A549 (cell line): Measurements from ENCODE around the gene SMIM35. TPM values are rescaled to one million over a fixed set of nuclear protein-coding genes. Genes with fewer than 3 reads are reported as not detected.

Experiments used
- ATAC-seq, 2 experiments: fragments of 200-7000 bp in 1 of 2; fragments of >200 bp in 1 of 2; cut with Nextera tagmentation in 1 of 2; cut with Tn5 transposase in 1 of 2; 3 replicates each; pipeline versions ENCODE4 v1.8.0 to v1.9.1; 2018 to 2020; ENCODE audit warnings: mild to moderate bottlenecking in 1 of 2, moderate library complexity in 1 of 2
- CTCF ChIA-PET: fragments of 300-600 bp; sonication (Branson Sonifier 250); formaldehyde crosslinking; extraction: SDS; loops from one replicate; lab custom pipeline; 2021; ENCODE audit warnings: antibody characterized with exemption, inconsistent platforms; lab: Yijun Ruan, JAX
- POLR2A ChIA-PET: fragments of 350-600 bp; formaldehyde crosslinking; extraction: SDS; loops from one replicate; lab custom pipeline; 2021; ENCODE audit warnings: antibody characterized with exemption, inconsistent platforms; lab: Yijun Ruan, JAX
- DNase-seq, 2 experiments: peaks; one replicate each; pipeline versions ENCODE4 v3.0.0 to v3.0.0-alpha.2; 2011 to 2016; ENCODE audit warnings: low read depth in 1 of 2, low spot score in 1 of 2
- FAIRE-seq: peaks from 2 replicates; lab custom pipeline; 2011; peaks lifted over from hg19 to GRCh38; lab: Jason Lieb, UNC
- H3K27ac ChIP-seq, 2 experiments: fragments of >200 bp; sonication (Bioruptor Twin); formaldehyde crosslinking; 3 replicates each; pipeline ENCODE4 v1.5.1; 2016 to 2017
- H3K4me1 ChIP-seq: fragments of >200 bp; sonication (Bioruptor Twin); formaldehyde crosslinking; 3 replicates; pipeline ENCODE4 v1.6.1; 2016
- H3K4me2 ChIP-seq: fragments of >200 bp; sonication (Bioruptor Twin); formaldehyde crosslinking; 3 replicates; pipeline ENCODE4 v1.6.1; 2016
- H3K4me3 ChIP-seq: fragments of >200 bp; sonication (Bioruptor Twin); formaldehyde crosslinking; 3 replicates; pipeline ENCODE4 v1.5.1; 2016
- H3K9me3 ChIP-seq: fragments of >200 bp; sonication (Bioruptor Twin); formaldehyde crosslinking; 3 replicates; pipeline ENCODE4 v1.6.1; 2016
- CBX2 ChIP-seq: fragments of 200-600 bp; sonication (generic); IDR thresholded peaks from 2 replicates; pipeline ENCODE4 v1.6.1; 2016; ENCODE audit warnings: low read depth, mild to moderate bottlenecking, borderline replicate concordance
- CHD2 ChIP-seq: fragments of 150-350 bp; IDR thresholded peaks from 2 replicates; pipeline ENCODE4 v1.6.1; 2014; ENCODE audit warnings: low read length; ENCODE audit not compliant: partially characterized antibody
- EHF ChIP-seq: fragments of 250-450 bp; sonication (Bioruptor Pico); IDR thresholded peaks from 2 replicates; pipeline ENCODE4 v1.5.0; 2020; ENCODE audit warnings: mild to moderate bottlenecking
- ESRRA ChIP-seq: fragments of 150-350 bp; IDR thresholded peaks from 2 replicates; pipeline ENCODE4 v1.6.1; 2014; ENCODE audit warnings: mild to moderate bottlenecking, low read length, borderline replicate concordance
- FOSB ChIP-seq: fragments of 250-450 bp; sonication (Bioruptor Pico); IDR thresholded peaks from 2 replicates; pipeline ENCODE4 v1.5.0; 2020; ENCODE audit warnings: mild to moderate bottlenecking, moderate library complexity
- FOXS1 ChIP-seq: fragments of 250-450 bp; sonication (Bioruptor Pico); IDR thresholded peaks from 2 replicates; pipeline ENCODE4 v1.5.0; 2020; ENCODE audit warnings: mild to moderate bottlenecking, moderate library complexity
- GATA3 ChIP-seq: IDR thresholded peaks from 2 replicates; pipeline ENCODE4 v1.6.1; 2012; ENCODE audit warnings: borderline replicate concordance
- HDAC2 ChIP-seq: fragments of 200-600 bp; sonication (generic); IDR thresholded peaks from 2 replicates; pipeline ENCODE4 v1.6.1; 2016
- HEYL ChIP-seq: fragments of 250-450 bp; sonication (Bioruptor Pico); IDR thresholded peaks from 2 replicates; pipeline ENCODE4 v1.8.0; 2021; ENCODE audit warnings: mild to moderate bottlenecking, moderate library complexity
- HOXA7 ChIP-seq: fragments of 250-450 bp; sonication (Bioruptor Pico); IDR thresholded peaks from 2 replicates; pipeline ENCODE4 v1.5.0; 2020; ENCODE audit warnings: mild to moderate bottlenecking, moderate library complexity
- HOXB13 ChIP-seq: fragments of 250-450 bp; sonication (Bioruptor Pico); IDR thresholded peaks from 2 replicates; pipeline ENCODE4 v1.5.0; 2020; ENCODE audit warnings: low read depth, mild to moderate bottlenecking, moderate library complexity
- JUNB ChIP-seq: fragments of >200 bp; sonication (Bioruptor Twin); formaldehyde crosslinking; IDR thresholded peaks from 2 replicates; pipeline ENCODE4 v1.6.1; 2016
- KDM5A ChIP-seq: fragments of 200-600 bp; sonication (generic); IDR thresholded peaks from 2 replicates; pipeline ENCODE4 v1.6.1; 2016; ENCODE audit warnings: antibody characterized with exemption, mild to moderate bottlenecking
- MAZ ChIP-seq: fragments of 150-350 bp; IDR thresholded peaks from 2 replicates; pipeline ENCODE4 v1.6.1; 2014; ENCODE audit warnings: antibody characterized with exemption, low read depth, low read length, borderline replicate concordance
- NFE2L2 ChIP-seq: fragments of 150-350 bp; conservative IDR thresholded peaks from 2 replicates; pipeline ENCODE4 v1.6.1; 2014; ENCODE audit warnings: low read length
- NPAS2 ChIP-seq: fragments of 250-450 bp; sonication (Bioruptor Pico); IDR thresholded peaks from 2 replicates; pipeline ENCODE4 v1.8.0; 2022; ENCODE audit warnings: mild to moderate bottlenecking, moderate library complexity, borderline replicate concordance
- NR3C1 ChIP-seq: fragments of >200 bp; sonication (Bioruptor Twin); formaldehyde crosslinking; IDR thresholded peaks from 3 replicates; pipeline ENCODE4 v1.6.1; 2017
- SMC3 ChIP-seq: fragments of >200 bp; sonication (Bioruptor Twin); formaldehyde crosslinking; IDR thresholded peaks from 3 replicates; pipeline ENCODE4 v1.6.1; 2018; ENCODE audit warnings: inconsistent platforms
- SREBF2 ChIP-seq: fragments of 450-650 bp; IDR thresholded peaks from 2 replicates; pipeline ENCODE4 v1.6.1; 2014; ENCODE audit warnings: mild to moderate bottlenecking, moderate library complexity
- ZSCAN20 ChIP-seq: fragments of 250-450 bp; sonication (Bioruptor Pico); IDR thresholded peaks from 2 replicates; pipeline ENCODE4 v1.8.0; 2022; ENCODE audit warnings: mild to moderate bottlenecking, moderate library complexity
- WGBS: methylation state at CpG from one replicate; pipeline ENCODE4 v1.1.6; 2017; ENCODE audit errors: missing lambda C conversion rate; 5-methylcytosine and 5-hydroxymethylcytosine counted together
- polyA plus RNA-seq, 4 experiments: library from polyadenylated mRNA; depleted of rRNA in 3 of 4; stranded (reverse); fragments of >200 nt; fragmentation: RNase III in 1 of 4; extraction: RNeasy Plus Mini Kit Qiagen cat#74134 plus additional on column Dnase treatment in 1 of 4; gene quantifications; 2 replicates in 3 of 4; 3 replicates in 1 of 4; pipeline ENCODE4 v1.2.3, GENCODE V29; 2011 to 2017
- TF ChIP-seq, protein P1 (sequence below): fragments of >200 bp; sonication (Bioruptor Twin); formaldehyde crosslinking; IDR thresholded peaks from 3 replicates; pipeline ENCODE4 v1.6.1; 2016
- TF ChIP-seq, protein P2 (sequence below): IDR thresholded peaks from 2 replicates; pipeline ENCODE4 v1.6.1; 2012
- TF ChIP-seq, protein P3 (sequence below): IDR thresholded peaks from 2 replicates; pipeline ENCODE4 v1.6.1; 2012
- TF ChIP-seq, protein P4 (sequence below): fragments of 200-600 bp; sonication (generic); IDR thresholded peaks from 2 replicates; pipeline ENCODE4 v1.6.1; 2016; ENCODE audit warnings: antibody characterized with exemption, mild to moderate bottlenecking, moderate library complexity

Gene SMIM35
- polyA plus RNA-seq, 2 of the 4 experiments (the other 2 are of a cell fraction): not detected

DNA sequence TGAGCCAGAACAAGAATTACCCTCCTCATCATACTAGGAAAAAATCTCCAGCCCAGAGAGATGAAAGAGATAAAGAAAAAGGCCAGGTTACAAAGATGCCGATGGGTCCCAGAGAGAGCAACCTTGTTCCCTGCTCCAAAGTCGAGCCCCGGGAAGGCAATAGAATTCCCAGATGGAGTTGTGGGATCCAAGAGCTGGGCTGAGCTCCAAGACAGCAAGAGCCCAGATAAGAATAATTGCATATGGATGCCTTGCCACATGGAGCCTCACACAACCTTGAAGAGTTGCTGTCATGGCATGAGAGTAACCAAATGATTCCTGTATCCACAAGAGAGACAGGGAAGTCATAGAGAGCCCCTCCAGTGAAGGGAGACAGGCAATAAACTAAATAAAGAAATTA lies 69.7 kb downstream of the SMIM35 start (continued):
- TF ChIP-seq, protein P1, sequence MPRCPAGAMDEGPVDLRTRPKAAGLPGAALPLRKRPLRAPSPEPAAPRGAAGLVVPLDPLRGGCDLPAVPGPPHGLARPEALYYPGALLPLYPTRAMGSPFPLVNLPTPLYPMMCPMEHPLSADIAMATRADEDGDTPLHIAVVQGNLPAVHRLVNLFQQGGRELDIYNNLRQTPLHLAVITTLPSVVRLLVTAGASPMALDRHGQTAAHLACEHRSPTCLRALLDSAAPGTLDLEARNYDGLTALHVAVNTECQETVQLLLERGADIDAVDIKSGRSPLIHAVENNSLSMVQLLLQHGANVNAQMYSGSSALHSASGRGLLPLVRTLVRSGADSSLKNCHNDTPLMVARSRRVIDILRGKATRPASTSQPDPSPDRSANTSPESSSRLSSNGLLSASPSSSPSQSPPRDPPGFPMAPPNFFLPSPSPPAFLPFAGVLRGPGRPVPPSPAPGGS: no peak
- no peak for TF ChIP-seq CHD2
- no peak for TF ChIP-seq HOXA7 (CRISPR knock-in tag)
- TF ChIP-seq KDM5A: no peak
- no peak for TF ChIP-seq HDAC2
- no peak for TF ChIP-seq NR3C1

DNA sequence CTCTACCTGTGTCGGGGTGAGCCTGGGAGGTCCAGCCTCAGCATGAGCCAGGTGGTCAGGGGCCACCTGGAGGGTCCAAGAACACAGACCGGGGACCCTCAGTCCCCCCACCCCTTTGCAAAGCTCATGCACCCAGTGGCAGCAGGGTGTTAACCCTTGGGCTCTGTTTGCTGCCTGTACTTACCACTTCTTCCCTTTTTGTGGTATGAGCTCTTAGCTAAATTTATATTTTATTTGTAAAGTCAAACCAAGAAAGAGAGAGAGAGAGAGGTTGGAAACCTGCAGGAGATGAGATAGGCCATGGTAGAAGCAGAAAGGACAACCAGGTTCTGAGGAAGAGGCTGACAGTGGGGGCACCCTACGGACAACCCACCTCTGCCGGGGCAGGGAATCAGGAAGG lies 70.7 kb downstream of the SMIM35 start:
- POLR2A ChIA-PET: no interaction called here

More for the DNA sequence above, 70.7 kb downstream of the SMIM35 start:
- FAIRE-seq: no peak
- no peak for TF ChIP-seq HEYL (CRISPR knock-in tag)
- no peak for TF ChIP-seq FOXS1 (CRISPR knock-in tag)
- TF ChIP-seq EHF (CRISPR knock-in tag): no peak
- no peak for TF ChIP-seq GATA3
- TF ChIP-seq CBX2: no peak
- TF ChIP-seq, protein P2, sequence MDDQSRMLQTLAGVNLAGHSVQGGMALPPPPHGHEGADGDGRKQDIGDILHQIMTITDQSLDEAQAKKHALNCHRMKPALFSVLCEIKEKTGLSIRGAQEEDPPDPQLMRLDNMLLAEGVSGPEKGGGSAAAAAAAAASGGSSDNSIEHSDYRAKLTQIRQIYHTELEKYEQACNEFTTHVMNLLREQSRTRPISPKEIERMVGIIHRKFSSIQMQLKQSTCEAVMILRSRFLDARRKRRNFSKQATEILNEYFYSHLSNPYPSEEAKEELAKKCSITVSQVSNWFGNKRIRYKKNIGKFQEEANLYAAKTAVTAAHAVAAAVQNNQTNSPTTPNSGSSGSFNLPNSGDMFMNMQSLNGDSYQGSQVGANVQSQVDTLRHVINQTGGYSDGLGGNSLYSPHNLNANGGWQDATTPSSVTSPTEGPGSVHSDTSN: no peak
- TF ChIP-seq ZSCAN20 (CRISPR knock-in tag): no peak
- no peak for TF ChIP-seq ESRRA
- TF ChIP-seq, protein P3, sequence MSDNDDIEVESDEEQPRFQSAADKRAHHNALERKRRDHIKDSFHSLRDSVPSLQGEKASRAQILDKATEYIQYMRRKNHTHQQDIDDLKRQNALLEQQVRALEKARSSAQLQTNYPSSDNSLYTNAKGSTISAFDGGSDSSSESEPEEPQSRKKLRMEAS: no peak
- no peak for TF ChIP-seq JUNB
- TF ChIP-seq NFE2L2: no peak
- TF ChIP-seq SMC3: no peak
- no peak for TF ChIP-seq NPAS2
- TF ChIP-seq SREBF2: no peak
- TF ChIP-seq, protein P4, sequence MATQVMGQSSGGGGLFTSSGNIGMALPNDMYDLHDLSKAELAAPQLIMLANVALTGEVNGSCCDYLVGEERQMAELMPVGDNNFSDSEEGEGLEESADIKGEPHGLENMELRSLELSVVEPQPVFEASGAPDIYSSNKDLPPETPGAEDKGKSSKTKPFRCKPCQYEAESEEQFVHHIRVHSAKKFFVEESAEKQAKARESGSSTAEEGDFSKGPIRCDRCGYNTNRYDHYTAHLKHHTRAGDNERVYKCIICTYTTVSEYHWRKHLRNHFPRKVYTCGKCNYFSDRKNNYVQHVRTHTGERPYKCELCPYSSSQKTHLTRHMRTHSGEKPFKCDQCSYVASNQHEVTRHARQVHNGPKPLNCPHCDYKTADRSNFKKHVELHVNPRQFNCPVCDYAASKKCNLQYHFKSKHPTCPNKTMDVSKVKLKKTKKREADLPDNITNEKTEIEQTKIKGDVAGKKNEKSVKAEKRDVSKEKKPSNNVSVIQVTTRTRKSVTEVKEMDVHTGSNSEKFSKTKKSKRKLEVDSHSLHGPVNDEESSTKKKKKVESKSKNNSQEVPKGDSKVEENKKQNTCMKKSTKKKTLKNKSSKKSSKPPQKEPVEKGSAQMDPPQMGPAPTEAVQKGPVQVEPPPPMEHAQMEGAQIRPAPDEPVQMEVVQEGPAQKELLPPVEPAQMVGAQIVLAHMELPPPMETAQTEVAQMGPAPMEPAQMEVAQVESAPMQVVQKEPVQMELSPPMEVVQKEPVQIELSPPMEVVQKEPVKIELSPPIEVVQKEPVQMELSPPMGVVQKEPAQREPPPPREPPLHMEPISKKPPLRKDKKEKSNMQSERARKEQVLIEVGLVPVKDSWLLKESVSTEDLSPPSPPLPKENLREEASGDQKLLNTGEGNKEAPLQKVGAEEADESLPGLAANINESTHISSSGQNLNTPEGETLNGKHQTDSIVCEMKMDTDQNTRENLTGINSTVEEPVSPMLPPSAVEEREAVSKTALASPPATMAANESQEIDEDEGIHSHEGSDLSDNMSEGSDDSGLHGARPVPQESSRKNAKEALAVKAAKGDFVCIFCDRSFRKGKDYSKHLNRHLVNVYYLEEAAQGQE: no peak
- no peak for TF ChIP-seq MAZ
- TF ChIP-seq, protein P1: no peak
- no peak for TF ChIP-seq HOXB13 (CRISPR knock-in tag)
- TF ChIP-seq FOSB (CRISPR knock-in tag): no peak
- peaks cover 6% of the 10 kb centered on the region; the same call in 2 of the 3 replicates for H3K9me3 ChIP-seq
- CTCF ChIA-PET: interaction anchor here (1.2 to 1.7 kb wide), 2 partner anchors 37 to 590 kb away, joined by 4 to 5 read pairs; no protein-coding TSS in a partner anchor
- WGBS: 19% methylated on average over 4 of the region's 4 CpGs
- no peak overlapping the region for H3K4me3 ChIP-seq
- H3K4me2 ChIP-seq: no peak overlapping the region
- H3K4me1 ChIP-seq: no peaks in the 10 kb centered on the region
- no peak for DNase-seq
- no peak for ATAC-seq
- no peak overlapping the region for H3K27ac ChIP-seq
